Mesodermal cell (in vitro differentiated cells): ENCODE data around the gene CD300LG.
"Not testable (repeated sequence)": the region's sequence is repeated elsewhere in the genome, so short reads cannot be mapped to it uniquely, and the experiment has no call there.

Experiments
- H3K27ac ChIP-seq: 2 replicates; pipeline ENCODE4 v1.7.0; 2013; ENCODE audit warnings: mild to moderate bottlenecking, low read depth, low read length, moderate library complexity; ENCODE audit not compliant: severe bottlenecking
- H3K36me3 ChIP-seq: 2 replicates; pipeline ENCODE4 v1.7.1; 2013; ENCODE audit warnings: mild to moderate bottlenecking, low read length, moderate library complexity; ENCODE audit not compliant: control insufficient read depth, insufficient read depth
- H3K4me1 ChIP-seq: one replicate; pipeline ENCODE4 v1.7.1; 2013; ENCODE audit warnings: mild to moderate bottlenecking, low read length; ENCODE audit not compliant: insufficient read depth, control insufficient read depth, poor library complexity, severe bottlenecking
- H3K4me3 ChIP-seq: 2 replicates; pipeline ENCODE4 v1.7.0; 2013; ENCODE audit warnings: low read length, control low read depth, mild to moderate bottlenecking; ENCODE audit not compliant: insufficient read depth, poor library complexity, severe bottlenecking; ENCODE audit errors: extremely low read depth
- H3K9me3 ChIP-seq: 2 replicates; pipeline ENCODE4 v1.7.1; 2013; ENCODE audit warnings: mild to moderate bottlenecking, low read length, moderate library complexity; ENCODE audit not compliant: control insufficient read depth
- WGBS, 2 experiments: methylation state at CpG; one replicate each; pipeline ENCODE4 v1.1.5; 2013; ENCODE audit warnings: missing lambda C conversion rate in 2 of 2; ENCODE audit not compliant: insufficient coverage in 2 of 2; 5-methylcytosine and 5-hydroxymethylcytosine counted together

Gene CD300LG

DNA sequence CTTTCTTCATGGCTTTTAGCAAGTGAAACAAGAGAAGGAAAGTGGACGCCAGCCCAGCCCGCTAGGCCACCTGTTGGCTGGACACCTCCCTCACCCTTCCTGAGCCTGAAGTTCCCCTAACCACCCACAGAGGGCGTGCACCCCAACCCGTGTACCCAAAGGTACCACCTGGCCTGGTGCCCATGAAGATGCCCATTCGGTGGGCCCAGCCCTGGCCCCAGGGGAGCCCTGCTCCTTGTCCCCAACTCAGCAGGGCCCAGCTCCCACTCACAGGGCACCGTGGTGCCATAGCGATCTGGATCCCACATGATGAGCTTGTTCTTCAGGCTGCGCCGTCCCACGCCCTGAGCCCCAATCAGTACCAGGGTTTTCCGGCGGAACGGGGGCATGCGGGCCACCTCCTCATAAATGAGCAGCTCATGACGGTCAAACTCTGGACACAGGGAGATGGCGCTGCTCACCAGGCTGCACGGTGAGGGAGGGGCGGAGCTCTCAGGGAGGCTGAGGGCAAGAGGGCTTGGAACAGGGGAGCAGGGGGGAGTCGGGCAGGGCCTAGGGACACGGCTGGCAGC lies 33.5 kb downstream of the CD300LG start:
- Histone ChIP-seq H3K4me3 (no peak overlapping the region), H3K4me1 (no peaks in the 10 kb centered on the region), H3K27ac (no peak overlapping the region), H3K9me3 (no peaks in the 10 kb centered on the region), H3K36me3 (no peaks in the 10 kb centered on the region)
- WGBS, 2 experiments, result 85 to 92% methylated on average over 13 to 20 of the region's 20 CpGs

- Histone ChIP-seq H3K9me3 (no peaks in the 10 kb centered on the region), H3K4me1 (no peaks in the 10 kb centered on the region), H3K27ac (no peak overlapping the region), H3K36me3 (no peaks in the 10 kb centered on the region), H3K4me3 (no peak overlapping the region)
- WGBS, 2 experiments, result 89 to 95% methylated on average over 11 to 12 of the region's 12 CpGs
Measured at GRCh38 chr17:43881181-43881580, 34.2 kb downstream of the CD300LG start.

GRCh38 chr17:43881758-43882505 lies 35.0 kb downstream of the CD300LG start:
- Histone ChIP-seq H3K4me1 (no peaks in the 10 kb centered on the region), H3K36me3 (no peaks in the 10 kb centered on the region), H3K9me3 (no peaks in the 10 kb centered on the region), H3K4me3 (no peak overlapping the region), H3K27ac (no peak overlapping the region)
- WGBS, 2 experiments, result 94 to 96% methylated on average over 15 to 22 of the region's 27 CpGs

DNA sequence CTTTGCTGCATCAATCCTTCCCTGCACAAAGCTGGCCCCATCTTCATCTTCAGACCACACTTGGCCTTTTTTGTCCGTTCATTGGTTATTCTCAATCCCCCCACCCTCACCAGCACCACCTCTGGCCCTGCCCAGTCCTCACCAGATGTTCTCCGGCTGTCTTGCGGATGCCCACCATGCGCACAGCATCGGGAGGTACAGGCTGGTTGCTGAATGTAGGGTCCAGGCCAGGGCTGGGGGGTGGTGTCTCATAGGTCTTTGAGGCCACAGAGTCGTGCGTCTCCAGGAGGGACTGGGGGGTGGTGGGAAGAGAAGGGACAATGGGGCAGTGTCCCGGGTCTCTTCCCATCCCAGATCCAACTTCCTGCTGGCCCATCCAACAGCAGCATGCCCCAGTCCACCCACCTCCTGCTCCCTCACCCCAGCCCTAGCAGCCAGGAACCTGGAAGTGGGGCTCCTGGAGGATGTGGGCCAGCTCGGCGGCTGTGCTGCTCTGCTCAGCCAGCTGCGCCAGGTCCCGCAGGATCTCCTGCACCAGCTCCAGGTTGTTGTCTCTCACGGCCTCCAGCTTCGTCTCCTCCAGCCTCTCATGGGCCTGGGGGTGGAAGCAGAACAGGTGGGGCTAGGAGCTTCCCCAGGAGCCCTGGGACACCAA lies 35.9 kb downstream of the CD300LG start:
- no peaks in the 10 kb centered on the region for H3K4me1 ChIP-seq
- 92 to 100% methylated on average over 3 to 8 of the region's 14 CpGs for WGBS, 2 experiments
- no peaks in the 10 kb centered on the region for H3K9me3 ChIP-seq
- no peak overlapping the region for H3K4me3 ChIP-seq
- H3K27ac ChIP-seq, result no peak overlapping the region
- H3K36me3 ChIP-seq, result no peaks in the 10 kb centered on the region

GRCh38 chr17:43888548-43888947 lies 41.6 kb downstream of the CD300LG start:
- no peaks in the 10 kb centered on the region for H3K4me1 ChIP-seq
- no peaks in the 10 kb centered on the region for H3K9me3 ChIP-seq
- WGBS, 2 experiments, result 67 to 93% methylated on average over 1 to 4 of the region's 4 CpGs
- H3K36me3 ChIP-seq, result no peaks in the 10 kb centered on the region
- no peak overlapping the region for H3K27ac ChIP-seq
- no peak overlapping the region for H3K4me3 ChIP-seq

DNA sequence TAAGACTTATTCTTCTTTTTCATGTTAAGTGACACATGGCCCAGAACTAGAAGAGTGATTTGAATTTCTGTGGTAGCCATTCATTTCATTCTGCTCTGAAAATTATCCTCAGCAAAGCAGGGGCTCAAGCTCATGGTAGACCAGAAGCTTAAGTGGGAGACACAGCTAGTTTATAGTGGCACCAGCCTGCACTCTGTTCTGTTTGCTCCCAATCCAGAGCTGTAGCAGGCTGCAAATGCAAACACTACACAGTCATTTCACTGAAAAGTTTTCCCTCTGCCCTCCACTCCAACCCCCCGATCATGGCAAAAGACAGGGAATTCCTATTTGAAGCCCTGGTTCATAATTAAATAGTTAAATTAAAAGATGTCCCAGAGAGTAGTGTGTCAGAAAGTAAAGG lies 43.3 kb downstream of the CD300LG start:
- Histone ChIP-seq H3K36me3 (no peaks in the 10 kb centered on the region), H3K4me1 (no peaks in the 10 kb centered on the region), H3K4me3 (no peak overlapping the region), H3K27ac (no peak overlapping the region), H3K9me3 (no peaks in the 10 kb centered on the region)
- WGBS, 2 experiments, result no CpG with 5 or more reads among the region's 1 CpG

GRCh38 chr17:43891851-43892646 lies 45.1 kb downstream of the CD300LG start:
- H3K4me1 ChIP-seq, result no peaks in the 10 kb centered on the region
- no peaks in the 10 kb centered on the region for H3K9me3 ChIP-seq
- no peak overlapping the region for H3K4me3 ChIP-seq
- no peak overlapping the region for H3K27ac ChIP-seq
- H3K36me3 ChIP-seq, result no peaks in the 10 kb centered on the region
- 69 to 79% methylated on average over 3 to 4 of the region's 5 CpGs for WGBS, 2 experiments

DNA sequence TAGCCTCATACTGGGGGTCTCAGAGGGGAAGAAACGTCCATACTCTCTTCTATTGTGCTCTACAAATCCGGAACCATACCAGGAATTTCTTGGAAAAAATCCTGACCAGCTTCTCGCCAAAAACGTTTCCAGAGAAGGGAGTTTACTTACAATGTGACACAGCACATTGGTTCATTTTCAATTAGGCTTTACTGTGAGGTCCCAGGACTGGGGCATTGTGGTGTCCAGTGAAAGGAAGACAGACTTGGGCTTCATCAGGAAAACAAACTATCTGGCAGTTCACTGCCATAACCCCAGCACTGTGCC lies 45.6 kb downstream of the CD300LG start:
- 17 to 29% methylated on average over 3 to 4 of the region's 4 CpGs for WGBS, 2 experiments
- Histone ChIP-seq H3K4me3 (no peak overlapping the region), H3K9me3 (no peaks in the 10 kb centered on the region), H3K36me3 (no peaks in the 10 kb centered on the region), H3K4me1 (no peaks in the 10 kb centered on the region), H3K27ac (no peak overlapping the region)

- not testable (repeated sequence) for H3K27ac ChIP-seq, H3K9me3 ChIP-seq, H3K36me3 ChIP-seq, H3K4me3 ChIP-seq, H3K4me1 ChIP-seq
- WGBS, 2 experiments, result 100% methylated on average over 2 of the region's 4 CpGs; no CpG with 5 or more reads in 1 of the 2 experiments
Measured at GRCh38 chr17:43894494-43894893, 47.5 kb downstream of the CD300LG start.

GRCh38 chr17:43897831-43898230 lies 50.9 kb downstream of the CD300LG start:
- WGBS, 2 experiments, result 83 to 100% methylated on average over 2 to 3 of the region's 3 CpGs

More at GRCh38 chr17:43897831-43898230, 50.9 kb downstream of the CD300LG start:
- Histone ChIP-seq H3K9me3 (no peaks in the 10 kb centered on the region), H3K27ac (no peak overlapping the region), H3K4me1 (peaks cover 9% of the 10 kb centered on the region), H3K36me3 (no peaks in the 10 kb centered on the region), H3K4me3 (no peak overlapping the region)
